Panc1 (cell line): ENCODE measurements around the gene CASP9.

ENCODE experiments used
- CTCF ChIP-seq: fragments of 450-650 bp; IDR thresholded peaks from 2 replicates; pipeline ENCODE4 v1.5.1; 2017; ENCODE audit warnings: mild to moderate bottlenecking
- POLR2AphosphoS5 ChIP-seq: IDR thresholded peaks from 2 replicates; pipeline ENCODE4 v1.6.1; 2012; ENCODE audit warnings: mild to moderate bottlenecking, low read depth, low read length, moderate library complexity
- SIN3A ChIP-seq: IDR thresholded peaks from 2 replicates; pipeline ENCODE4 v1.6.1; 2012; ENCODE audit warnings: low read depth, mild to moderate bottlenecking, low read length, moderate library complexity, borderline replicate concordance; ENCODE audit not compliant: insufficient read depth

DNA sequence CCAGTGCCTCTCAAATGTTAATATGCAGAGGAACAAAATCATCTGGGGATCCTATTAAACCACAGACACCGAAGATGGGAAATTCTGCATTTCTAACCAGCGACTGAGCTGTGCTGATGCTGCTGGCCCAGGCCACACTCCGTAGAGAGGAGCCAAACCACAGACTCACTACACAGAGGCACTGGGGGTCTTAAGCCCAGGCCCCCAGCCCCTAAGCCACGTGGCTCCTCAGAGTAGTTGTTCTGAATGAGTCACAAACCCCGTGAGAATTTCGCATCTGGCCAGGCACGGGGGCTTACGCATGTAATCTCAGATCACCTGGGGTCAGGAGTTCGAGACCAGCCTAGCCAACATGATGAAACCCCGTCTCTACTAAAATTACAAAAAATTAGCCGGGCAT lies 70.3 kb downstream of the CASP9 start:
- TF ChIP-seq CTCF (no peak), POLR2AphosphoS5 (no peak), SIN3A (no peak)
